Activated CD8-positive, alpha-beta memory T cell treated with anti-CD3 and anti-CD28 coated beads, Interleukin-2, amount 50 U/mL, for 48 hours (primary cell): Measurements from ENCODE around the gene CTNND2.
"Not testable (repeated sequence)": the region's sequence is repeated elsewhere in the genome, so short reads cannot be mapped to it uniquely, and the experiment has no call there.

Experiments
- DNase-seq: peaks from one replicate; pipeline ENCODE4 v3.0.0-alpha.2; 2020

CTNND2 gene

GRCh38 chr5:11449217-11449616 is 455.0 kb downstream of the CTNND2 start:
- DNase-seq, result no peak

- no peak for DNase-seq
These were observed 460.4 kb downstream of the CTNND2 start for GRCh38 chr5:11443831-11444230.

GRCh38 chr5:11432116-11432515 is 472.1 kb downstream of the CTNND2 start:
- no peak for DNase-seq

GRCh38 chr5:11429254-11429653 is 475.0 kb downstream of the CTNND2 start:
- no peak for DNase-seq

GRCh38 chr5:11427569-11427968 is 476.7 kb downstream of the CTNND2 start:
- no peak for DNase-seq

GRCh38 chr5:11426442-11426841 is 477.8 kb downstream of the CTNND2 start:
- no peak for DNase-seq

GRCh38 chr5:11422342-11422741 is 481.9 kb downstream of the CTNND2 start:
- no peak for DNase-seq

- no peak for DNase-seq
These were observed 483.3 kb downstream of the CTNND2 start for GRCh38 chr5:11420969-11421368.

GRCh38 chr5:11415751-11416150 is 488.5 kb downstream of the CTNND2 start:
- no peak for DNase-seq

GRCh38 chr5:11414732-11415131 is 489.5 kb downstream of the CTNND2 start:
- DNase-seq, result not testable (repeated sequence)

- no peak for DNase-seq
These were observed 492.6 kb downstream of the CTNND2 start for GRCh38 chr5:11411621-11412020.

GRCh38 chr5:11407556-11408145 is 496.6 kb downstream of the CTNND2 start:
- DNase-seq, result no peak

- DNase-seq, result no peak
These were observed 503.9 kb downstream of the CTNND2 start for GRCh38 chr5:11400316-11400715.

GRCh38 chr5:11398728-11399127 is 505.5 kb downstream of the CTNND2 start:
- DNase-seq, result no peak

GRCh38 chr5:11397549-11397948 is 506.7 kb downstream of the CTNND2 start:
- no peak for DNase-seq

- DNase-seq, result no peak
These were observed 507.3 kb downstream of the CTNND2 start for GRCh38 chr5:11396917-11397316.

GRCh38 chr5:11394933-11395332 is 509.3 kb downstream of the CTNND2 start:
- DNase-seq, result no peak

- no peak for DNase-seq
These were observed 513.9 kb downstream of the CTNND2 start for GRCh38 chr5:11390291-11390767.

GRCh38 chr5:11387382-11387781 is 516.9 kb downstream of the CTNND2 start:
- no peak for DNase-seq

GRCh38 chr5:11386398-11386797 is 517.8 kb downstream of the CTNND2 start:
- DNase-seq, result no peak

- DNase-seq, result no peak
These were observed 518.3 kb downstream of the CTNND2 start for GRCh38 chr5:11385901-11386293.

- no peak for DNase-seq
These were observed 518.9 kb downstream of the CTNND2 start for GRCh38 chr5:11385251-11385900.

- DNase-seq, result no peak
These were observed 519.6 kb downstream of the CTNND2 start for GRCh38 chr5:11384441-11385250.

GRCh38 chr5:11383506-11384095 is 520.6 kb downstream of the CTNND2 start:
- DNase-seq, result no peak
